Endothelial cell of umbilical vein (primary cell): Measurements from ENCODE around the gene EPN2. TPM values are rescaled to one million over a fixed set of nuclear protein-coding genes. Genes with fewer than 3 reads are reported as not detected.
A peak's percentile ranks its signal among the peaks of the same experiment; 100 is the strongest.

Experiments used
- BruUV-seq: library from RNA; stranded (reverse); fragments of 400-500 nt; replicated peaks from 2 replicates; lab custom pipeline; 2021; lab: Mats Ljungman, UMichigan
- CTCF ChIA-PET: fragments of 300-600, 350-600 bp; sonication (Branson Sonifier 250); formaldehyde crosslinking; loops from one replicate; lab custom pipeline; 2021; ENCODE audit warnings: antibody characterized with exemption, inconsistent platforms; lab: Charles Lee
- POLR2A ChIA-PET: fragments of 300-600, 350-600 bp; sonication (Branson Sonifier 250); formaldehyde crosslinking; loops from one replicate; lab custom pipeline; 2021; ENCODE audit warnings: antibody characterized with exemption, inconsistent platforms; lab: Charles Lee
- DNase-seq: peaks from one replicate; pipeline ENCODE4 v3.0.0-alpha.2; 2011; ENCODE audit warnings: low read depth, low spot score
- FAIRE-seq: peaks from 2 replicates; lab custom pipeline; 2011; peaks lifted over from hg19 to GRCh38; lab: Jason Lieb, UNC
- H2AFZ ChIP-seq: 2 replicates; pipeline ENCODE4 v1.6.0; 2012; ENCODE audit warnings: low read depth, low read length, control low read depth, inconsistent platforms
- H3K27ac ChIP-seq: 2 replicates; pipeline ENCODE4 v1.5.1; 2011; ENCODE audit warnings: low read depth, mild to moderate bottlenecking, control low read depth, low read length, moderate library complexity; ENCODE audit not compliant: insufficient read depth
- H3K27me3 ChIP-seq, 2 experiments: 2 replicates each; pipeline versions ENCODE4 v1.6.0 to v1.6.1; 2011; ENCODE audit warnings: low read length in 2 of 2, mixed read lengths in 1 of 2; ENCODE audit not compliant: control insufficient read depth in 2 of 2, insufficient read depth in 2 of 2
- H3K36me3 ChIP-seq, 2 experiments: 2 replicates in 1 of 2; 3 replicates in 1 of 2; pipeline ENCODE4 v1.5.1; 2011; ENCODE audit warnings: low read length in 2 of 2, mild to moderate bottlenecking in 1 of 2, moderate library complexity in 1 of 2; ENCODE audit not compliant: control insufficient read depth in 2 of 2, insufficient read depth in 2 of 2; ENCODE audit errors: extremely low read depth in 1 of 2
- H3K4me1 ChIP-seq: 3 replicates; pipeline ENCODE4 v1.5.1; 2011; ENCODE audit warnings: mild to moderate bottlenecking, low read length; ENCODE audit not compliant: control insufficient read depth, insufficient read depth; ENCODE audit errors: extremely low read depth
- H3K4me2 ChIP-seq: 2 replicates; pipeline ENCODE4 v1.6.1; 2011; ENCODE audit warnings: low read length, control low read depth, mixed read lengths; ENCODE audit not compliant: insufficient read depth
- H3K4me3 ChIP-seq, 3 experiments: fragments of 200-600 bp in 1 of 3; sonication (generic), shearing (Covaris generic) in 1 of 3; replicated peaks in 1 of 3; 2 replicates each; pipeline ENCODE4 v1.5.1; 2011 to 2016; ENCODE audit warnings: control low read depth in 3 of 3, low read length in 3 of 3, mild to moderate bottlenecking in 2 of 3, inconsistent platforms in 1 of 3, low read depth in 1 of 3, moderate library complexity in 1 of 3; ENCODE audit not compliant: insufficient read depth in 1 of 3
- H3K79me2 ChIP-seq: 2 replicates; pipeline ENCODE4 v1.6.0; 2012; ENCODE audit warnings: low read length, inconsistent platforms; ENCODE audit not compliant: control insufficient read depth, insufficient read depth
- H3K9ac ChIP-seq: replicated peaks from 2 replicates; pipeline ENCODE3; 2011; ENCODE audit warnings: low read length, control low read depth; ENCODE audit not compliant: insufficient read depth; ENCODE audit errors: extremely low read depth
- H3K9me1 ChIP-seq: replicated peaks from 3 replicates; pipeline ENCODE4 v1.6.0; 2011; ENCODE audit warnings: mild to moderate bottlenecking, low read length; ENCODE audit not compliant: control insufficient read depth, insufficient read depth; ENCODE audit errors: extremely low read depth
- H3K9me3 ChIP-seq: replicated peaks from 2 replicates; pipeline ENCODE4 v1.5.1; 2012; ENCODE audit warnings: low read length, inconsistent platforms; ENCODE audit not compliant: control insufficient read depth, insufficient read depth
- H4K20me1 ChIP-seq: replicated peaks from 2 replicates; pipeline ENCODE3; 2011; ENCODE audit warnings: mild to moderate bottlenecking, low read length; ENCODE audit not compliant: control insufficient read depth, insufficient read depth; ENCODE audit errors: extremely low read depth
- EZH2 ChIP-seq: IDR thresholded peaks from 2 replicates; pipeline ENCODE4 v1.6.1; 2012; ENCODE audit warnings: borderline replicate concordance, low read depth, mild to moderate bottlenecking, moderate library complexity, low read length, inconsistent platforms; ENCODE audit not compliant: severe bottlenecking
- MYC ChIP-seq: IDR thresholded peaks from one replicate; pipeline ENCODE4 v1.6.1; 2011; ENCODE audit warnings: mild to moderate bottlenecking, low read depth, low read length
- dilution Hi-C: fragments of 300-500 bp; cut with MboI; formaldehyde crosslinking; loops from one replicate; pipeline ENCODE4 v1.15.0; 2019; ENCODE audit warnings: low sequenced_read_pairs; ENCODE audit not compliant: extremely low pct_ligation_motif_present
- intact Hi-C: fragments of 100-400 bp; cut with micrococcal nuclease; formaldehyde crosslinking; loops from one replicate; pipeline ENCODE4 v1.10.0; 2022
- polyA plus RNA-seq, 4 experiments: library from polyadenylated mRNA; depleted of rRNA in 3 of 4; stranded (reverse) in 3 of 4; unstranded in 1 of 4; fragments of >200 nt; gene quantifications; 2 replicates each; pipeline versions ENCODE4 v1.2.1 to v1.2.3, GENCODE V29; 2011 to 2012; ENCODE audit warnings: missing spikeins in 1 of 4
- total RNA-seq: library from RNA; stranded (reverse); gene quantifications from 2 replicates; pipeline ENCODE4 v1.2.3, GENCODE V29; 2021
- TF ChIP-seq, protein P1 (sequence below), 2 donors: IDR thresholded peaks; 1 replicate in 1 of 2; 2 replicates in 1 of 2; pipeline ENCODE4 v1.5.1; 2011; ENCODE audit warnings: low read length in 2 of 2, mild to moderate bottlenecking in 2 of 2, moderate library complexity in 2 of 2, control low read depth in 1 of 2, inconsistent platforms in 1 of 2, low read depth in 1 of 2; ENCODE audit not compliant: insufficient read depth in 1 of 2; ENCODE audit errors: extremely low read depth in 1 of 2

Gene EPN2
- total and polyA plus RNA-seq, 2 donors (not counting 3 experiments of a cell fraction or from before 2014, with no cell fraction given): 40.3 to 70.5 TPM

DNA sequence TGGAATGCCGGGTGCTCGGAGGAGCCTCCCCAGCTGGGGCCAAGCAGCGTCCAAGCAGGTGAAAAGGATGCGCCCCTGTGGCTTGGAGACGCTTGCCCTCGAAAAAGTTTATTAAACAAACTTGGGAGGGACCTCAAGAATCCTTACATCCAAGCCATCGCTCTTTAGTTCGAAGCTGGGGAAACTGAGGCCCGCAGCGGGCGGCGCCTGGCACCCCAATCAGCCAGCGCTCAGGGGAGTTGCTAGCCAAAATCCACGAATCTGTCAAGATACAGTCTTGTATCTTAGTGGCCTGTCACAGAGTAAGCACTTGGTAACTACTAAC, 125.9 kb downstream of the EPN2 start:
- Histone ChIP-seq H3K4me2 (no peak overlapping the region), H3K4me1 (peaks cover 8% of the 10 kb centered on the region), H3K9me1 (no peaks in the 10 kb centered on the region), H3K9ac (no peak overlapping the region), H4K20me1 (no peaks in the 10 kb centered on the region), H3K27ac (no peak overlapping the region), H2AFZ (peak overlapping the region; percentile 16), H3K4me3 (no peak overlapping the region), H3K36me3 (peaks cover 0 to under 1% of the 10 kb centered on the region in 2 experiments), H3K79me2 (no peaks in the 10 kb centered on the region), H3K9me3 (no peaks in the 10 kb centered on the region), H3K27me3 (no peaks in the 10 kb centered on the region)
- ChIA-PET CTCF (interaction anchor here (0.6 to 2.9 kb wide), 46 partner anchors 9 to 754 kb away, joined by 3 to 169 read pairs (median 5); partner anchors contain the start of genes ALDH3A2, MAPK7 and RNF112), POLR2A (interaction anchor here (0.5 to 1.8 kb wide), 3 partner anchors 9 to 119 kb away, joined by 3 to 15 read pairs (median 4); partner anchors contain the start of gene MAPK7)
- FAIRE-seq: no peak
- dilution Hi-C loops (no loop called here), intact Hi-C loops (loop anchor here (1.0 kb wide), 2 partner anchors 106 to 145 kb away; no protein-coding TSS in a partner anchor)
- no TSS peak for BruUV-seq
- DNase-seq: no peak
- TF ChIP-seq MYC: no peak
- TF ChIP-seq, protein P1, sequence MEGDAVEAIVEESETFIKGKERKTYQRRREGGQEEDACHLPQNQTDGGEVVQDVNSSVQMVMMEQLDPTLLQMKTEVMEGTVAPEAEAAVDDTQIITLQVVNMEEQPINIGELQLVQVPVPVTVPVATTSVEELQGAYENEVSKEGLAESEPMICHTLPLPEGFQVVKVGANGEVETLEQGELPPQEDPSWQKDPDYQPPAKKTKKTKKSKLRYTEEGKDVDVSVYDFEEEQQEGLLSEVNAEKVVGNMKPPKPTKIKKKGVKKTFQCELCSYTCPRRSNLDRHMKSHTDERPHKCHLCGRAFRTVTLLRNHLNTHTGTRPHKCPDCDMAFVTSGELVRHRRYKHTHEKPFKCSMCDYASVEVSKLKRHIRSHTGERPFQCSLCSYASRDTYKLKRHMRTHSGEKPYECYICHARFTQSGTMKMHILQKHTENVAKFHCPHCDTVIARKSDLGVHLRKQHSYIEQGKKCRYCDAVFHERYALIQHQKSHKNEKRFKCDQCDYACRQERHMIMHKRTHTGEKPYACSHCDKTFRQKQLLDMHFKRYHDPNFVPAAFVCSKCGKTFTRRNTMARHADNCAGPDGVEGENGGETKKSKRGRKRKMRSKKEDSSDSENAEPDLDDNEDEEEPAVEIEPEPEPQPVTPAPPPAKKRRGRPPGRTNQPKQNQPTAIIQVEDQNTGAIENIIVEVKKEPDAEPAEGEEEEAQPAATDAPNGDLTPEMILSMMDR (IDR thresholded peaks at IDR 0.05; ENCODE audit: extremely low read depth in 1 of 2, insufficient read depth in 1 of 2, low read depth in 1 of 2, low read length in 2 of 2): no peak

DNA sequence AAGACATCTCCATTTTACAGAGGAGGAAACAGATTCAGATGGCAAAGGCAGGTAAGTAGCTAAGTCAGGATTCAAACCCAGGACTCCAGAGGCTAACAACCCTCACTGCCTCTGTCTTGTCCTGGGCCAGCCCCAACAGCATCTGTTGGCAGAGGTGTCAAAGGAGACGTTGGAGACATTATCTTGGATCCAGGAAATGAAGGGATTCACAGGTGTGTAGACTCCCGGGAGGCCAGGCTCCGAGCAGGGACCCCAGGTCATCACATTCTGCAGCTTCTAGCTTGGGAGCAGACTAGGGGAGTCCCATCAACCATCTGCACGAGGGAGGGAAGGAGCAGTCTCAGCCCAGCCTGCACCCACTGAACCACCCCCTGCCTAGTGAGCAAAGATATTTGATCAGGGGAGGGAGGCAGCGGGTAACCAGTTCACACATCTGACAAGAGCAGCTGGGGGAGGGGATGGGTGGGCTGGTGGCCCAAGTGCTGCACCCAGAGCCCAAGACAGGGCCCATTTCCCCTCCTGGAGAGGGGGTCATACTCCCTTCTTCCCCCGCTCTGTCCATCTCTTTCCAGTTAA, 126.4 kb downstream of the EPN2 start:
- POLR2A ChIA-PET: interaction anchor here (1.8 kb wide), 1 partner anchor 14 kb away, joined by 15 read pairs; the partner anchor contains the start of gene MAPK7
- Histone ChIP-seq H3K9ac (no peak overlapping the region), H3K27me3 (no peaks in the 10 kb centered on the region), H3K9me3 (no peaks in the 10 kb centered on the region), H3K4me3 (no peak overlapping the region), H4K20me1 (no peaks in the 10 kb centered on the region), H3K27ac (no peak overlapping the region), H3K4me1 (peaks cover 8% of the 10 kb centered on the region), H3K9me1 (no peaks in the 10 kb centered on the region), H3K36me3 (no peaks in the 10 kb centered on the region), H3K4me2 (no peak overlapping the region), H2AFZ (no peak overlapping the region), H3K79me2 (no peaks in the 10 kb centered on the region)
- DNase-seq: no peak
- dilution Hi-C loops: no loop called here
- CTCF ChIA-PET: interaction anchor here (0.6 to 3.8 kb wide), 43 partner anchors 9 to 754 kb away, joined by 3 to 169 read pairs (median 6); partner anchors contain the start of genes ALDH3A2, MAPK7 and RNF112
- intact Hi-C loops: loop anchor here (1.0 kb wide), 2 partner anchors 106 to 145 kb away; no protein-coding TSS in a partner anchor
- no TSS peak for BruUV-seq
- FAIRE-seq: no peak
- no peak for TF ChIP-seq EZH2
